GM04503 (cell line): ENCODE data around the gene IDH2.
"Not testable (repeated sequence)": the region's sequence is repeated elsewhere in the genome, so short reads cannot be mapped to it uniquely, and the experiment has no call there.

Experiments used
- DNase-seq: peaks from one replicate; pipeline ENCODE4 v3.0.0-alpha.2; 2012; ENCODE audit warnings: low read depth

IDH2 gene

GRCh38 chr15:90101969-90102890 is at the start of gene IDH2:
IDH2 (minus strand) TSS chr15:90102468; CDS start chr15:90102390, 78 bp downstream.
- DNase-seq, result peak; percentile 43

- DNase-seq, result not testable (repeated sequence)
Measured at GRCh38 chr15:90150551-90150950, 48.3 kb upstream of the IDH2 start.

GRCh38 chr15:90149609-90150340 is 47.5 kb upstream of the IDH2 start:
- DNase-seq, result no peak

GRCh38 chr15:90146198-90146761 is 44.0 kb upstream of the IDH2 start:
- DNase-seq, result not testable (repeated sequence)

- DNase-seq, result no peak
Measured at GRCh38 chr15:90145761-90146160, 43.5 kb upstream of the IDH2 start.

- no peak for DNase-seq
Measured at GRCh38 chr15:90145259-90145658, 43.0 kb upstream of the IDH2 start.

- DNase-seq, result no peak
Measured at GRCh38 chr15:90143166-90143655, 40.9 kb upstream of the IDH2 start.

GRCh38 chr15:90142216-90143165 is 40.2 kb upstream of the IDH2 start:
- DNase-seq, result no peak

GRCh38 chr15:90141646-90142045 is 39.4 kb upstream of the IDH2 start:
- no peak for DNase-seq

GRCh38 chr15:90139549-90139948 is 37.3 kb upstream of the IDH2 start:
- not testable (repeated sequence) for DNase-seq

GRCh38 chr15:90138071-90138833 is 36.0 kb upstream of the IDH2 start:
- DNase-seq, result no peak

- no peak for DNase-seq
Measured at GRCh38 chr15:90132437-90132836, 30.2 kb upstream of the IDH2 start.

GRCh38 chr15:90131848-90132247 is 29.6 kb upstream of the IDH2 start:
- DNase-seq, result no peak

GRCh38 chr15:90130291-90130690 is 28.0 kb upstream of the IDH2 start:
- no peak for DNase-seq

- no peak for DNase-seq
Measured at GRCh38 chr15:90126596-90127435, 24.5 kb upstream of the IDH2 start.

GRCh38 chr15:90126022-90126421 is 23.8 kb upstream of the IDH2 start:
- DNase-seq, result no peak

GRCh38 chr15:90124507-90124906 is 22.2 kb upstream of the IDH2 start:
- DNase-seq, result no peak

GRCh38 chr15:90121086-90121485 is 18.8 kb upstream of the IDH2 start:
- DNase-seq, result no peak

- no peak for DNase-seq
Measured at GRCh38 chr15:90119367-90119766, 17.1 kb upstream of the IDH2 start.

- DNase-seq, result no peak
Measured at GRCh38 chr15:90115783-90116182, 13.5 kb upstream of the IDH2 start.
